Mucosa of rectum (tissue), 2 donors: ENCODE measurements around the gene ARMC9.
"Not testable (repeated sequence)": the region's sequence is repeated elsewhere in the genome, so short reads cannot be mapped to it uniquely, and the experiment has no call there.

Source experiments
- H3K27ac ChIP-seq, 2 donors: one replicate each; pipeline ENCODE4 v1.7.0; 2013; ENCODE audit warnings: inconsistent platforms in 2 of 2, low read depth in 2 of 2, low read length in 2 of 2
- H3K27me3 ChIP-seq, 2 donors: one replicate each; pipeline ENCODE4 v1.7.0; 2013; ENCODE audit warnings: low read length in 2 of 2; ENCODE audit not compliant: control insufficient read depth in 2 of 2, insufficient read depth in 2 of 2
- H3K36me3 ChIP-seq, 2 donors: one replicate each; pipeline ENCODE4 v1.7.0; 2013; ENCODE audit warnings: low read length in 2 of 2; ENCODE audit not compliant: control insufficient read depth in 2 of 2, insufficient read depth in 2 of 2
- H3K4me1 ChIP-seq, 2 donors: one replicate each; pipeline ENCODE4 v1.7.0; 2013; ENCODE audit warnings: low read length in 2 of 2, mild to moderate bottlenecking in 1 of 2; ENCODE audit not compliant: control insufficient read depth in 2 of 2, insufficient read depth in 2 of 2
- H3K4me3 ChIP-seq, 2 donors: one replicate each; pipeline ENCODE4 v1.7.0; 2013; ENCODE audit warnings: low read length in 2 of 2
- H3K9ac ChIP-seq, 2 donors: one replicate each; pipeline ENCODE4 v1.7.0; 2013; ENCODE audit warnings: low read length in 2 of 2, low read depth in 1 of 2, mild to moderate bottlenecking in 1 of 2
- H3K9me3 ChIP-seq, 2 donors: one replicate each; pipeline ENCODE4 v1.7.0; 2013; ENCODE audit warnings: low read length in 2 of 2; ENCODE audit not compliant: control insufficient read depth in 2 of 2
- donor health status: healthy.
- donor health status: Normal muscosa, but diverticular disease.

ARMC9 gene

DNA sequence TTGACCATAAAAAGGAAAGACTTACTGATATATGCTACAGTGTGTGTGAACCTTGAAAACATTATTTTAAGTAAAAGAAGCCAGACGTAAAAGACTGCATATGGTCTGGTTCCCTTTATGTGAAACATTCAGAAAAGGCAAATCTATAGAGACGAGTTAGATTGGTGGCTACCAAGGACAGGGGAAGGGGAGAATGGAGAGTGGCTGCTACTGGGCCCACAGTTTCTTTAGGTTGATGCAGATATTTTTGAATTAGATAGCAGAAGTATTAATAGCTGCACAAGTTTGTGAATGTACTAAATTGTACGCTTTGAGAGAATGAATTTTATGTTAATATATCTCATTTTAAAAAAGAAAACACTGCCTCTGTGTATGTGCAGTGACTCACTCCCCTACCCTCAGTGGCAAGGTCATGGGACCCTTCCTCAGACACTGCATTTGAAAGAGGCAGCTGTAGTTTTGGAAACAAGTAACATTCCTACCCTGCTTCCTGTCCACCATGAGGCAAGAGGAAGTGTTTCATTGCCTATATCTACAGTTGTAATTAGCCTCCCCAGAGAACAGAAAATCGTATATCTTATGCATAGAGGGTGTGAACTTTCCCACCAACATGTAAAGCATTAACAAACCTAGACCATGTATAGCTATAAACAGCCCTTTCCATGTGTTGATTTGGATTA lies 29.8 kb upstream of the ARMC9 start:
- H3K36me3 ChIP-seq: peaks cover 44 to 68% of the 10 kb centered on the region in 2 donors
- H3K27ac ChIP-seq: peak overlapping the region in 1 of 2 donors; percentile 21
- no peaks in the 10 kb centered on the region for H3K9me3 ChIP-seq

DNA sequence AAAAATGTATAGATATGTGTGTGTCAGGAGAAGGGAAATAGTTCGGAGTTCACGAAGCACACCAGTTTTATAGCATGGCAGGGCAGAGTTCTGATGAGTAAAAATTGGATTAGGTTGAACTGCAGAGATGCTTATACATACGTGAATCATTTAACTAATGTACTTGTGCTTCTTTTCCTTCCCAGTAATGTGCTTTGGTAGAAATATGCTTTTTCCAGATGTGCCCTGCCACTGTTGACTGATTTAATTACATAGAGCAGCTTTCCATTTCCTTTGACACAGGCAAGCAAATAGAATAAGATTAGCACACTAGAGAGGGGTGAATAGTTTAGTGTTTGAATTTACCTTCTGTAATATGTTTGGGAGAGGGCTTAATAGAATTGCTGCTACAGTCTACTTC lies 28.9 kb upstream of the ARMC9 start:
- Histone ChIP-seq H3K27me3 (no peaks in the 10 kb centered on the region), H3K4me3 (no peak overlapping the region), H3K36me3 (peaks cover 44 to 62% of the 10 kb centered on the region in 2 donors), H3K9ac (no peak overlapping the region), H3K27ac (no peak overlapping the region), H3K9me3 (no peaks in the 10 kb centered on the region), H3K4me1 (no peaks in the 10 kb centered on the region)

More for the DNA sequence above, 29.8 kb upstream of the ARMC9 start:
- Histone ChIP-seq H3K9ac (no peak overlapping the region), H3K4me1 (no peaks in the 10 kb centered on the region), H3K27me3 (no peaks in the 10 kb centered on the region), H3K4me3 (no peak overlapping the region)

DNA sequence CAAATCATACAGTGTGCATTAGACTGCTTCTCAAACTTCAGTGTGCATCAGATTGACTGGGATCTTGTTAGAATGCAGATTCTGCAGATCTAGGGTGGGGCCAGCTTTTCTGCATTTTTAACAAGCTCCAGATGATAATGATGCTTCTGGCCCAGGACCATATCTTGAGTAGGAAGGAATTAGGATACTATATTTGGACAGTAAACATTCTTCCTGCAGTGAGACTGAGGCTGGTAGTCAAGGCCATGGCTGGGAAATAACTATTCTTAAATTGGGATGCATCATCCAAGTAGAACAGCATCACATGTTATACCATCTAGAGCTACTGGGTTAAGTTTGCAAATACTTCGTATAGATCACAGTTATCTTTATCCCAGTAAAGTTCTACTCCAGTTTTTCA lies 28.4 kb upstream of the ARMC9 start:
- no peaks in the 10 kb centered on the region for H3K4me1 ChIP-seq
- no peaks in the 10 kb centered on the region for H3K9me3 ChIP-seq
- no peak overlapping the region for H3K9ac ChIP-seq
- peaks cover 42 to 61% of the 10 kb centered on the region in 2 donors for H3K36me3 ChIP-seq
- H3K27ac ChIP-seq: no peak overlapping the region
- H3K27me3 ChIP-seq: no peaks in the 10 kb centered on the region
- no peak overlapping the region for H3K4me3 ChIP-seq

DNA sequence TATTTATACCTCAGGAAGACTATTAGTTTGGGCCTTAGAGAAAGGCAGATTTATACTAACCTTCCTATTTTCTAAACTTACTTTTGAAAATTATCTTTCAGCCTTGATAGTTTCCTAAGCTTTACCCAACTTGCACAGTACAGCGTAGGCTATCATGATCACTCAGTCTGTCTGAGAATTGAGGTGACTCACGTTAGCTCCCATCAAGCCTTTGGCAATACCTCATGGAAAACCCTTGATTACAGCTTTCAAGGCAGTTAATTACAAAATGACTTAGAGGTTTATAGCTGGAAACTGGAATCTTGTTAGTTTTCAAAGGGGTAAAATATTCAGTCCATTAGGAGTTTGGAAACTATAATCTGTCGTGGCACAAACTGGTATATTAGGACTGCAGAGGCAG lies 26.4 kb upstream of the ARMC9 start:
- H3K4me1 ChIP-seq: no peaks in the 10 kb centered on the region
- no peaks in the 10 kb centered on the region for H3K9me3 ChIP-seq
- no peak overlapping the region for H3K9ac ChIP-seq
- H3K27me3 ChIP-seq: no peaks in the 10 kb centered on the region
- H3K36me3 ChIP-seq: peaks cover 32 to 44% of the 10 kb centered on the region in 2 donors
- H3K4me3 ChIP-seq: no peak overlapping the region
- no peak overlapping the region for H3K27ac ChIP-seq

DNA sequence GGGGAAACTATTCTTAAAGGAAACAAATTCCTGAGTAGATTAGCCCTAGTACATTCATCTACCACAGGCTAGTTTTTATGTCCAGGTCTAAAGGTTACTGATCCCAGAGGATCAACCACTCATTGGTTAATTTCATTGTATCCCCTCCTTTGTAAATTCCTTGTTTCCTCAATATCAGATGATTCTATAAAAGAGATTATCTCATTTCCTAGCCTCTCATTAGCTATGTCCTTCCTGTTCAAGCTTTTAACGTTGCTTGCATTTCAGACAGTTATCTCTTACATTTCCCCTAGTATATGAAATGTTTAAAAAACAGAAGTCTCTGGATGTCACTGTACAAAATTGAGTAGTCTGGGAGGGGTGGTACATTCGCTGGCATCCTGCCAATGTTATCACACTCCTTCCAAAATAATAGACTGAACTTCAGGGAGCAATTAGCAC lies 24.2 kb upstream of the ARMC9 start:
- Histone ChIP-seq H3K27me3 (no peaks in the 10 kb centered on the region), H3K9ac (no peak overlapping the region)

DNA sequence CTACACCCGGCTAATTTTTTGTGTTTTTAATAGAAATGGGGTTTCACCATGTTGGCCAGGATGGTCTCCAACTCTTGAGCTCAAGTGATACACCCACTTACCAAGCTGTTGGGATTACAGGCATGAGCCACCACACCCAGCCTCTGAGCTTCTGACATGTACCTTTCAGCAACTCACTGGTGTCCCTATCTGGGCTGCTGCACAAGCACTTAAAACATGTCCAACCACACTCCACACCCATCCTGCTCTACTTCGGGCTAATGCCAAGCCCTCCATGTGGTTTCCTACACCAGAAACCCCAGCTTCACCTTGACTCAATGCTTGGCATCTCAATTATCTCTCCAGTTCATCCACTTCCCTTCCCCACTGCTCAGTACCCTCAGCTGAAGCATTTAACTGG lies 22.4 kb upstream of the ARMC9 start:
- Histone ChIP-seq H3K9ac (no peak overlapping the region), H3K27ac (no peak overlapping the region), H3K4me3 (no peak overlapping the region), H3K27me3 (no peaks in the 10 kb centered on the region), H3K4me1 (no peaks in the 10 kb centered on the region), H3K36me3 (peaks cover 15% of the 10 kb centered on the region in 2 donors), H3K9me3 (no peaks in the 10 kb centered on the region)

More for the DNA sequence above, 24.2 kb upstream of the ARMC9 start:
- Histone ChIP-seq H3K4me1 (no peaks in the 10 kb centered on the region), H3K36me3 (peaks cover 24 to 31% of the 10 kb centered on the region in 2 donors), H3K27ac (no peak overlapping the region), H3K4me3 (no peak overlapping the region), H3K9me3 (no peaks in the 10 kb centered on the region)

DNA sequence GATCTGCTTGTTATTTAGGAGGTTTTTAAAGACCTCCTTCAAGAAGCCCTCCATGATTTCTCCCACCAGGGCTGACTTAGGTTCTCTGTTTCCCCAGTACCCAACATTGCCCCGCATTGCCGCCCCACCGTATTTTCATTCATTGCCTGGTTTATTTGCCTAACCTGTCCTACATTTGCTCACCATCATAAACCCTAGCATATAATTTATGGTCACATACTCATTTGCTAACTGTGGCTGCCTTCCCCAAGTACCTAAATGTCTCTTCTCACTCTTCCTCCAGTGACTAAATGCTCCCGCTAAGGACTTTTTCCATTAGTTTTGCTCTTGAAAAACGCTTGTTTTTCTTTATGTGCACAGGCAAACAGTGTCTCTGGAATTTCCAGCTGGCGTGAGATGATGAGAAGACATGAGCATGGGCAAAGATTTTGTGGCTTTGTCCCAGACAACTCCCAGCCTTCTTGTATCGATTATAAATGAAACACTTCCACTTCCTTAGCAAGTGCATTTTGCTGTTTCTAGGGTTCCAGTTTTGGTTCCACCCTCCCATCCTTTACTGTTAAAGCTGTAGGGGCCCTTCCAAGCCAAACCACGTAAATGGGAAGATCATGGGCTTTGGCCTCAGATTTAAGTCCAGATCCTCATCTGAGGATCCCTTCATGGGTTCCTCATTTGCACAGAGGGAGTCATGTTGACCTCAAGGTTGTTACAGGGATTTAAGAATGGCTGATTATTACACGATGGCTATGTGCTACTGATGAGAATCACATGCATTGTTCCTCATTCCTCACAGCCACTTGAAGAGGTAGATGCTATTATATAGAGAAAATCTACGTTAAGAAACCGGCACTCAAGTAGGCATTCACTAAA lies 21.0 kb upstream of the ARMC9 start:
- H3K27ac ChIP-seq: no peak overlapping the region

DNA sequence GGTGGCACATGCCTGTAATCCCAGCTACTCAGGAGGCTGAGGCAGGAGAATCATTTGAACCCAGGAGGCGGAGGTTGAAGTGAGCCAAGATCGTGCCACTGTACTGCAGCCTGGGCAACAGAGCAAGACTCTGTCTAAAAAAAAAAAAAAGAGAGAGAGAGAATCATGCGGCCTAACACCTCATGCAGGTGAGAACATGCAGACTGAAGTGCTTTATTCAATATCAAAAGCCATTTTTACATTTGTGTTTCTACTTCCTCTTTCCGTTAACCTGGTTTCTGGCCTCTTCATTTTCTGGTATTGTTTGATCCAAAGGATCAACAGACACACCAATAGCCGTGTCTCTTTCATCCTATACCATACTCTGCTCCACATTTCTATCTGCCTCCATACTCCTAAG lies 19.6 kb upstream of the ARMC9 start:
- H3K27ac ChIP-seq, H3K9me3 ChIP-seq, H3K4me1 ChIP-seq, H3K36me3 ChIP-seq, H3K4me3 ChIP-seq, H3K9ac ChIP-seq, H3K27me3 ChIP-seq: not testable (repeated sequence)

More for the DNA sequence above, 21.0 kb upstream of the ARMC9 start:
- no peaks in the 10 kb centered on the region for H3K9me3 ChIP-seq
- no peaks in the 10 kb centered on the region for H3K4me1 ChIP-seq
- H3K9ac ChIP-seq: no peak overlapping the region
- peaks cover 8% of the 10 kb centered on the region in 2 donors for H3K36me3 ChIP-seq
- no peaks in the 10 kb centered on the region for H3K27me3 ChIP-seq
- H3K4me3 ChIP-seq: no peak overlapping the region

DNA sequence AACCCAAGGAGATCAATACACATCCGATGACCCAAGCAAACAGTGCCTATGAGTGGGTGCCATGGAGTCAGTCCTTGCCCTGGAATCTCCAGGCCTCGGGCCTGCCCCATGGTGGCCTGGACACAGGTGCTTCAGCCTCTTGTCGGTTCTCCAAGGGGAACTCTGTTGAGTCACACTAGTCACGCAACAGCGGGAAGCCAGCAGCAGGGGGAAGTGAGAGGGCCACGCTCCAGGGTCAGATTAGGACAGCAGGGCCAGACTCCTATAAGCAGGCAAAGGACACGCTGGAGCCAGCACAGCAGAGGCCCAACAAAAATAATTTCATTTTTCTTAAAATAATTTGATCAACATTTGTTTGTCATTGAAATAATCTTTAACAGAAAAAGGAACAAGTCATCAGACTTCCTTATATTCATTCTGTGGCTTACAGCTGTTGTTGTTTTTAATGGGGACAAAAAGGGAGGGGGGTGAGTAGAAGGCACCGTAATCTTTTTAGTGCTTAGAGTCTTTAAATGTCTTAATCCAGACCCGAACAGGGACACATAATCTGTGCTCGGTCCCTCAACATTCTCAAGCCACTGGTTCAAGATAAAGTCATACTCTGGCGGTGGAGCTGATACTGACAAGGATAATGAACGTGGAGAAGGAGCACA lies 16.4 kb upstream of the ARMC9 start:
- H3K9ac ChIP-seq: no peak overlapping the region
- H3K9me3 ChIP-seq: no peaks in the 10 kb centered on the region
- H3K36me3 ChIP-seq: no peaks in the 10 kb centered on the region
- no peak overlapping the region for H3K4me3 ChIP-seq
- no peaks in the 10 kb centered on the region for H3K27me3 ChIP-seq
- no peaks in the 10 kb centered on the region for H3K4me1 ChIP-seq
- peak overlapping the region in 1 of 2 donors; percentile 11 for H3K27ac ChIP-seq

DNA sequence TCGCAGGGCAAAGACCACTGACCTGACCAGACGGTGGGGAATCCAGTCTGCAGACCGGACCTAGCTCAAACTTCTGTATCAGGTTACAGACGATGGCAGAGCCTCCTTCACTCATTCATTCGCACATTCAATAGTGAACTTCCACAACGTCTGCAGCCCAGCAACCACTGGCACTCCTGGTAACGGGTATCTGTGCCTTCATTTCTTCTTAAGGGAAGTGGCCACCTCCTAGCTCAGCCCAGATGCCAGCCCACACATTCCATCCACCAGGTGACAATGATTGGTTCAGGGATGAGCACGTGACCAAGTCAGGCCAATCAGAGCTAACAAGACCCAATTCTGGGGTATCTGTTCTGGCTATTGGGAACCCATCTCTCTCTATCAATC lies 15.9 kb upstream of the ARMC9 start:
- H3K9ac ChIP-seq: no peak overlapping the region
- H3K27me3 ChIP-seq: no peaks in the 10 kb centered on the region
- no peak overlapping the region for H3K4me3 ChIP-seq
- H3K9me3 ChIP-seq: no peaks in the 10 kb centered on the region
- peak overlapping the region in 1 of 2 donors; percentile 11 for H3K27ac ChIP-seq
- no peaks in the 10 kb centered on the region for H3K4me1 ChIP-seq
- no peaks in the 10 kb centered on the region for H3K36me3 ChIP-seq
